K562 (cell line): Measurements from ENCODE around the gene MFAP3.

ENCODE experiments used
- AFF4 ChIP-seq: sonication (generic); formaldehyde crosslinking; IDR thresholded peaks from 2 replicates; pipeline ENCODE4 v1.8.0; 2023; ENCODE audit warnings: mild to moderate bottlenecking, missing genetic modification reagents
- CREM ChIP-seq: IDR thresholded peaks from 2 replicates; pipeline ENCODE4 v1.6.1; 2014; ENCODE audit warnings: antibody characterized with exemption, low read depth
- HNRNPK ChIP-seq: fragments of 200-400 bp; formaldehyde crosslinking; IDR thresholded peaks from one replicate; pipeline ENCODE4 v1.6.1; 2018; ENCODE audit warnings: mild to moderate bottlenecking, low read depth, low read length; ENCODE audit not compliant: poor library complexity, severe bottlenecking
- NR2C2 ChIP-seq, 2 experiments: fragments of 200-800 bp in 1 of 2; sonication (Bioruptor generic) in 1 of 2; sonication (generic) in 1 of 2; formaldehyde crosslinking in 1 of 2; IDR thresholded peaks; 2 replicates each; pipeline versions ENCODE4 v1.6.1 to v1.8.0; 2016 to 2022; ENCODE audit warnings: mild to moderate bottlenecking in 1 of 2, missing compliant biosample characterization in 1 of 2, missing genetic modification characterization in 1 of 2, missing genetic modification reagents in 1 of 2
- SIN3A ChIP-seq, 2 experiments: fragments of 150-350 bp in 1 of 2; IDR thresholded peaks; 2 replicates each; pipeline ENCODE4 v1.6.1; 2011 to 2016; ENCODE audit warnings: borderline replicate concordance in 2 of 2, low read depth in 2 of 2, low read length in 2 of 2, mild to moderate bottlenecking in 2 of 2, moderate library complexity in 2 of 2; ENCODE audit not compliant: control insufficient read depth in 1 of 2

- TF ChIP-seq CREM (no peak), HNRNPK (no peak), NR2C2 (CRISPR knock-in tag; IDR thresholded peaks at IDR 0.05) (no peak), NR2C2 (tag; IDR thresholded peaks at IDR 0.05) (no peak), SIN3A (IDR thresholded peaks at IDR 0.05; ENCODE audit: borderline replicate concordance in 2 of 2, control insufficient read depth in 1 of 2, low read depth in 2 of 2, low read length in 2 of 2) (no peak), AFF4 (no peak)
These were observed 677 bp downstream of the MFAP3 start for GRCh38 chr5:154039458-154039829.
